ENCODE measurements around the gene SORT1.
A peak's percentile ranks its signal among the peaks of the same experiment; 100 is the strongest.
"Not testable (repeated sequence)": the region's sequence is repeated elsewhere in the genome, so short reads cannot be mapped to it uniquely, and the experiment has no call there.

Gene SORT1

DNA sequence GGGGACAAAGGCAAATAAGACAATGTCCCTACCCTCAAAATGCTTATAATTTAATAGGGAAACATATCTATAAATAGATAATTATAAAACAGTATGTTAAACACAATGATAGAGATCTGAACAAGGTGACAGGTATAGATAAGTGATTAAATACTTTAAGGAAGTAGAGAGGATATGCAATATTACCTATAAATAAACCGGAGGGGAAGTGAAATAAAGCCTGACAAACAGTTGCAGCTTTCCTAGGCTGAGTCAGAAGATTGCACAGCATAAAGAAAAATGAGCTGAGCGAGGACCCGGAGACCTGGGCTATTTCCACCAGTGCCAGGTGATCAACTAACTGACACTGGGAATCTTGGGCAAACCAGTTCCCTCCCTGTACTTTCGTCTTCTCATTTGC, 103.2 kb downstream of the SORT1 start:
- no peak for DNase-seq

- no peak for DNase-seq
Observed at GRCh38 chr1:109293026-109293425, 104.7 kb downstream of the SORT1 start.

DNA sequence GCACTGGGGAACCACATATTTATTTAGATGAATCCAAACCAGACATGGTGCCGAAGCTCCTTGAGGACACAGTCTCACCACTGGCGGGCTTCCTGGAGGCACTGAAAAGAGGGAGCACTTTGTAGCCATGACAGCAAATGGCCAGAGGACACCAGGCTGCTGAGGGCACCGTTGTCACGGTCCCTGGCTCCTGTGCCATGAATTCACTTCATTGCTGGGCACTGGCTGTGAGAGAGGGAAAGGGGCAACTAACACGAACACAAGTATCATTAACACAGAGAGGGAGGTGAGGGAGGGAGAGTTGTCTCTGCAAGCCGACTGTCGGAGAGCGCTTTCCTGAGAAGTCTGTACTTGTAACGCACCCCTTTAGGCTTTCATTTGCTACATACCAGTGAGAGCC, 105.4 kb downstream of the SORT1 start:
- DNase-seq: no peak

- DNase-seq: no peak
Observed at GRCh38 chr1:109290998-109291397, 106.7 kb downstream of the SORT1 start.

DNA sequence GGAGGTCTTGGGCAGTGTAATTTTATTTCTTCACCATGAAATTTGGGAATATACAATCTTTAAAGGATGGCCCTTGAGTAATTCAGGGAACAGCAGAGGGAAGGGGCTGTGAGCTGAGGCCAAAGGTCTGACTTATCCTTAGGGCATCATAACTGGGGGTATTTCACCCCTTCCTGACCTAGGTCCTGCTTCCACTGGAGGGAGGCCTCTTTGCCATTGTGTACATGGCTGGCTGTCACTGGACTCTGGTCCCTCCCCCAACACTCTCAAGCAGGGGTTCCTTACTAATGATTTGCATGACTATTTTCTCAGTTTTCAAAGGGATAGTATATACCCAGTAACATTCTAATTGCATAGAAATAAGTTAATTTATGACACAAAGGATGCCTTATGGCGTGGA, 107.6 kb downstream of the SORT1 start:
- DNase-seq: no peak

- DNase-seq: not testable (repeated sequence)
Observed at GRCh38 chr1:109286762-109287161, 111.0 kb downstream of the SORT1 start.

DNA sequence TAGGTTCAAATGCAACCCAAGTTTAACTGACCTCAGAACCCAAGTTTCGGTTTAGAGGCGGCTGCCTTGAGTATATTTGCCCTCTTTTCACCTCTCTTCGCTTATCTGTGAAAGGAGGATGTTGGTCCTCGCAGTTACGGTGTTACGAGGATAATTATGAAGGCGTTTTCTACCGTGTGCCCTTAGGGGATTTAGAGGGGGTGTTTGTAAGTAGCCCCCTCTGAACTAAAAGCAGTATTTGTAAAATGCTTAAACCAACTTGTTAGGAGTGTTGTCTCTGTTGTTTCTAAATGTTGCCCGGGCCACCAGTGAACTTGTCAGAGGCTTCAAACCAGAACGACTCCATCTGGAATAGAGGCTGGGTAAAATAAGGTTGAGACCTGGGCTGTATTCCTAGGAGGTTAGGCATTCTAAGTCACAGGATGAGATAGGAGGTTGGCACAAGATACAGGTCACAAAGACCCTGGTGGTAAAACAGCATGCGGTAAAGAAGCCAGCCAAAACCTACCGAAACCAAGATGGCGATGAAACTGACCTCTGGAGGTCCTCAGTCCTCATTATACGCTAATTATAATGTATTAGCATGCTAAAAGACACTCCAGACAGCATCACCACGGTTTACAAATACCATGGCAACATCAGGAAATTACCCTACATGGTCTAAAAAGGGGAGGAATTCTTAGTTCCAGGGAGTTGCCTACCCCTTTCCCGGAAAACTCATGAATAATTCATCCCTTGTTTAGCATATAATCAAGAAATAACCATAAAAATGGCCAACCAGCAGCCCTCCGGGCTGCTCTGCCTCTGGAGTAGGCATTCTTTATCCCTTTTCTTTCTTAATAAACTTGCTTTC, 113.7 kb downstream of the SORT1 start:
- DNase-seq: no peak

- peak; percentile 94 for DNase-seq
Observed at GRCh38 chr1:109282952-109283747, 114.6 kb downstream of the SORT1 start, which contains the start of gene PSRC1. Gene PSRC1 (minus strand): TSS chr1:109283145.

DNA sequence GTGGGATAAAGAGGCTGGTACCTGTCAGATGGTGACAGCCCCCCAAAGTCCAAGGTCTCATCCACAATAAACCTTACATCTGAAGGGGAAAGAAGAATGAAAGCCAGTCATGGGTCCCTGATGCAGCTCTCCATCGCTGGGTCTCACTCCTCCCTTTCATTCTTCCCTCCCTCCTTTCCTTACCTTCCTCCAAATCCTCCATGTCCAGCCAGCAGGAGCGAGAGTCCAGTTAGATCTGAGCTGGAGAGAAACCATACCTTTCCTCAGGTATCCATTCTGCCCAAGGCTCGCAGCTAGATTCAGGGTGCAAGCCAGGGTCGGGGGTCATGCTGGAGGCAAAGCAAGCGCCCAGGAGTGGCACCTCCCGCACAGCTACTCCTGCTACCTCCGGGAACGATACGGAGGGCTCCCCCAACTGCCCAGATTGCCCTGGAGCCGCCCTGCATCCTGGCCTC, 115.2 kb downstream of the SORT1 start:
- DNase-seq: no peak

GRCh38 chr1:109281680-109282496, 115.8 kb downstream of the SORT1 start:
- DNase-seq: no peak

DNA sequence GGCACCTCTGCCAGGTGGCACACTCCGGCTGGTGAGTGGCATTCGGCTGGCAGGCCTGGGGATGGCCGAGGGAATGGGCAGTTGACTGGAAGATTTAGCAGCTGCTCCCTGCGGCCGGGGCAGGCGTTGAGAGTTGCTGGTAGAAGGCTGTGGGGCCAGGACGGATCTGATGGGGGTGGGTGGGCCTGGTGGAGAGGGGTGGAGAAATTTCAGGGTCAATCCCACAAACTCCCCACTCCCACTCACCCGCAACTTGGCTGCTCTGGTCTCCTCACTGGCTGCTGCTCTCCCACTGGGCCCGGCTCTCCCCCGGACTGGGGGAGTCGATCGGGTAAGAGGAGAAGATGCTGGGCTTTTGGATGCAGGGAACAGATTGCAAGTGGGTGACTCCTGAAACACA, 116.9 kb downstream of the SORT1 start:
- no peak for DNase-seq

GRCh38 chr1:109279615-109280278, 118.0 kb downstream of the SORT1 start:
- no peak for DNase-seq

- DNase-seq: peak; percentile 84 to 86
Observed at GRCh38 chr1:109277434-109278204, 120.1 kb downstream of the SORT1 start.

DNA sequence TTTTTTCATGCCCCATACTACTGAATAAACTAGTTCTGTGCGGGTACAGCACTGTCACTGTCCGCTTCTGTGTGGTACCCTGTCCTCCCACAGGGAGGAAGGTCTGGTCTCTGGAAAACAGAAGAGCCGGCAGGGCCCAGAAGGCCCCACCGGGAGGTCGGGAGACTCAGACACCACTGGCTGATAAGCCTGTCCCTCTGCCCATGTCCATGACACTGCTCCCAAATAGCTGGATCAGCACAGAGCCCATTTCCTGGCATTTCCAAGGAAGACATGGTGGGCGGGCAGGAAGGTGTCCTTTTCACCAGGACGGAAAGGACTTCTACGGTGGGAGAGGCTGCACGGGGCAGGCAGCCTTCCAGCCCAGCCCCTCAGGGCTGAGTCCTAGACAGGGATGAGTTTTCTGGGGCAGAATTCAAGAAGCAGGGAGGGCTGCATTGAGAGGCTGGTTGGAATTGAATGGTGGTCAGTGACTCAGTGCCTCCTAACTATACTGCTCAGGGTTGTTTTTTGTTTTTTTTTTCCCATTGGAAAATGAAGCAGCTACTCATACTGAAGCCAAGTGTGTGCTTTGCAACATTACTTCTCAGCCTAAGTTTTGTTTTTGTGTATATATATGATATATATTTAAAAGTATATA, 121.9 kb downstream of the SORT1 start:
- no peak for DNase-seq

GRCh38 chr1:109274533-109275476, 122.9 kb downstream of the SORT1 start:
- DNase-seq: no peak

DNA sequence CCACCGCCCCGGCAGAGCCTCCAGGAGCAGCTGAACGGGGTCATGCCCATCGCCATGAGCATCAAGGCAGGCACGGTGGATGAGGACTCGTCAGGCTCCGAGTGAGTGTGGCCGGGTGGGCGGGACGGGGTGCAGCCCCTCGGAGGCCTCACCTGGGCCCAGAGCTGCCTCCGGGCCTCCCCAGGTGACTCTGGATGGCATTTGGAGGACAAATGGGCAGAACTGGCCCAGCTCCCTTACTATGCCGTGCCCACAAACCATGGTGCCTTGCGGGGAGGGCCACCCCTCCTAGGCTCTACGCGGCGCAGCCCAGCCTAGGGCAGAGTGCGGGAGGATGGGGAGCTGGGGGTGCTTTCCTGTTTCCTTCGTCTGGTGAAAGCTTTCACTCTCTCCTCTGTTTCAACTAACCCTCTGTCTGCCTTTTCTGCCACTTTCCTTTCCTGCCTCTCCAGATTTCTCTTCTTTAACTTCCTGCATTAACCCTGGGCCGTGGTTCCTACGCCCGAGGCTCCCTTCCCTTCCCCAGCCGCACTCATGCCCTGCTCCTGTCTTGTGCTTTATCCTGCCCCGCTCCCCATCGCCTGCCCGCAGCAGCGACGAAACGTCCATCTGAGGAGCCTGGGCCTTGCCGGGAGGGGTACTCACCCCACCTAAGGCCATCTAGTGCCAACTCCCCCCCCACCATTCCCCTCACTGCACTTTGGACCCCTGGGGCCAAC, 124.0 kb downstream of the SORT1 start:
- no peak for DNase-seq

- no peak for DNase-seq
Observed at GRCh38 chr1:109272831-109273547, 124.7 kb downstream of the SORT1 start.

DNA sequence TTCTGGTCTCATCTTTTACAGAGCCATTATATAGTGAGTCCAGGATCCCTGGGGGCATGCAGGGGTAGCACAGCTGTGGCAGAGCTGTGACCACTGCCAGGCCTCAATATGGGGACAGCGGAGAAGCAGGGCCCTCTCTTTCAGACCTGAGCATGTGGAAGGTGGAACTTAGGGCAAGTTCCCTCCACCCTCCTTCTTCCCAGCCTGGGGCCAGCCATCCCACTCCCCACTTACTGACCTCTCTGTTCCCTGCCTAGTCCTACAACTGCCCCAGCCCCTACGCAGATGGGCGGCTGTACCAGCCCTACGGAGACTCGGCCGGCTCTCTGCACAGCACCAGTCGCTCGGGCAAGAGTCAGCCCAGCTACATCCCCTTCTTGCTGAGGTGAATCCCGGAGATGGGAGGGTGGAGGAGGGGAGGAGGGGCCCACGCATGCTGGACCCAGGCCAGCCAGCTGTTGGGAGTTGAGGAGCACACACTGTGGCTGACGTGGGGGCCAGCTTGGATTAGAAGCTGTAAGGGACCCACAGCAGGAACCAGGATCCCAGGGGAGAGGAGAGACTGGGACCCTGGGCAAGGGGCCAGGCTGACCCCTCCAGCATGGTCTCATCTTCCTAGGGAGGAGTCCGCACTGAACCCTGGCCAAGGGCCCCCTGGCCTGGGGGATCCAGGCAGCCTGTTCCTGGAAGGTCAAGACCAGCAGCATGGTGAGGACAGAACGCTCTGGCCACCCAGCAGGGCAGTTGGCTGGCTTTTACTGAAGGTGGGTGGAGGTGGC, 125.5 kb downstream of the SORT1 start:
- DNase-seq: no peak
